Right lobe of liver (tissue), 4 donors: ENCODE results near the gene MORC2.

Experiments
- POLR2A ChIP-seq: fragments of 450-650 bp; IDR thresholded peaks from one replicate; pipeline ENCODE4 v1.6.1; 2017; ENCODE audit warnings: antibody characterized with exemption, mild to moderate bottlenecking
- TF ChIP-seq, protein P1 (sequence below), 4 donors: fragments of 200-600 bp in 3 of 4; fragments of 450-650 bp in 1 of 4; IDR thresholded peaks; one replicate each; pipeline versions ENCODE4 v1.5.1 to v1.8.0; 2016 to 2022; ENCODE audit warnings: antibody characterized with exemption in 4 of 4, mild to moderate bottlenecking in 2 of 4
- donor health status: DM: no; HTN: no; CAD: no.
- donor health status: DM: no; HTN: no; CAD: no.
- donor health status: DM: no; HTN: yes; CAD: no.

DNA sequence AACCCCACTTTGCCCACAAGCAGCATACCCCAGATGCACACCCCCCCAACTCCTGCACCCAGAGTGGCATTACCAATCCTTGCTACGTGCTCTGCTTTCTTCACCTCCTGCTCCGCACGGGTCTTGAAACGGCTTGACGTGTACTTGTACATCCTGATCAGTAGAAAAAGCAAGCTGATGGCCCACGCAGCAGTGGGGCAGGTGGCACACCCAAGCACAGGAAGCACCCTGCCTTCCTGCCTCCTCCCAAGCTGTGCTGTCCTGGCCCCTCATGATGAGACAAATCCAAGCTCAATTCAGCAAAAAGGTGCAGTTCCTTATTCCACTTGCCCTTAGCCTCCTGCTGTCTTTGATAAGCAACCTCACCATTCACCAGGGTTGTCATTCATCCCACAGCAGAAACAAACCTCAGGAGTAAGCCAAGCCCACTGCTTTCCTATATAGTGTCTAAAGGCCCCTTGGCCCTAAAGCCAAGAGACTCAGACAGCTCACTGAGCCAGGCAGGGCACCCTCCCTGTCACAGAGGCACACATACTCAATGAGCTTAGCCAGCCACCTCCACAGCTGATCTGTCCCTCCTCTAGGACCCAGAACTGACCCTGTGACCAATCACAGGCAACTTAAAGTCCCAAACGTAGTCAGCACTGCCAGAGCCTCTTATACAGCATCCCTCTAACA lies 27.8 kb downstream of the MORC2 start:
- TF ChIP-seq, protein P1, sequence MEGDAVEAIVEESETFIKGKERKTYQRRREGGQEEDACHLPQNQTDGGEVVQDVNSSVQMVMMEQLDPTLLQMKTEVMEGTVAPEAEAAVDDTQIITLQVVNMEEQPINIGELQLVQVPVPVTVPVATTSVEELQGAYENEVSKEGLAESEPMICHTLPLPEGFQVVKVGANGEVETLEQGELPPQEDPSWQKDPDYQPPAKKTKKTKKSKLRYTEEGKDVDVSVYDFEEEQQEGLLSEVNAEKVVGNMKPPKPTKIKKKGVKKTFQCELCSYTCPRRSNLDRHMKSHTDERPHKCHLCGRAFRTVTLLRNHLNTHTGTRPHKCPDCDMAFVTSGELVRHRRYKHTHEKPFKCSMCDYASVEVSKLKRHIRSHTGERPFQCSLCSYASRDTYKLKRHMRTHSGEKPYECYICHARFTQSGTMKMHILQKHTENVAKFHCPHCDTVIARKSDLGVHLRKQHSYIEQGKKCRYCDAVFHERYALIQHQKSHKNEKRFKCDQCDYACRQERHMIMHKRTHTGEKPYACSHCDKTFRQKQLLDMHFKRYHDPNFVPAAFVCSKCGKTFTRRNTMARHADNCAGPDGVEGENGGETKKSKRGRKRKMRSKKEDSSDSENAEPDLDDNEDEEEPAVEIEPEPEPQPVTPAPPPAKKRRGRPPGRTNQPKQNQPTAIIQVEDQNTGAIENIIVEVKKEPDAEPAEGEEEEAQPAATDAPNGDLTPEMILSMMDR (IDR thresholded peaks at IDR 0.05) = no peak
- TF ChIP-seq POLR2A = no peak
